ENCODE results near the gene ARHGAP29.
"Not testable (repeated sequence)": the region's sequence is repeated elsewhere in the genome, so short reads cannot be mapped to it uniquely, and the experiment has no call there.

Gene ARHGAP29

GRCh38 chr1:94169126-94169525 lies 68.3 kb downstream of the ARHGAP29 start:
- no peak overlapping the region for H3K27ac ChIP-seq (ENCODE audit: low read length)
- no CpG with 5 or more reads among the region's 3 CpGs for WGBS (ENCODE audit: insufficient coverage, insufficient read length)
- no peaks in the 10 kb centered on the region for H3K36me3 ChIP-seq (ENCODE audit: control insufficient read depth, insufficient read depth, low read length)
- H3K9me3 ChIP-seq (ENCODE audit: control insufficient read depth, insufficient read depth, low read length), result no peaks in the 10 kb centered on the region
- no peak overlapping the region for H3K4me3 ChIP-seq (ENCODE audit: low read length)
- no peaks in the 10 kb centered on the region for H3K4me1 ChIP-seq (ENCODE audit: control insufficient read depth, insufficient read depth, low read length)
- no peaks in the 10 kb centered on the region for H3K27me3 ChIP-seq (ENCODE audit: control insufficient read depth, insufficient read depth, low read length)
- DNase-seq (ENCODE audit: low read depth, low spot score), result no peak

- H3K27me3 ChIP-seq (ENCODE audit: control insufficient read depth, insufficient read depth, low read length), result no peaks in the 10 kb centered on the region
- WGBS (ENCODE audit: insufficient coverage, insufficient read length), result no CpG with 5 or more reads among the region's 5 CpGs
- no peaks in the 10 kb centered on the region for H3K4me1 ChIP-seq (ENCODE audit: control insufficient read depth, insufficient read depth, low read length)
- no peak overlapping the region for H3K4me3 ChIP-seq (ENCODE audit: low read length)
- DNase-seq (ENCODE audit: low read depth, low spot score), result no peak
- no peaks in the 10 kb centered on the region for H3K36me3 ChIP-seq (ENCODE audit: control insufficient read depth, insufficient read depth, low read length)
- no peaks in the 10 kb centered on the region for H3K9me3 ChIP-seq (ENCODE audit: control insufficient read depth, insufficient read depth, low read length)
- no peak overlapping the region for H3K27ac ChIP-seq (ENCODE audit: low read length)
These were observed 71.5 kb downstream of the ARHGAP29 start for GRCh38 chr1:94165843-94166242.

GRCh38 chr1:94164885-94165284 lies 72.5 kb downstream of the ARHGAP29 start:
- not testable (repeated sequence) for H3K36me3 ChIP-seq (ENCODE audit: control insufficient read depth, insufficient read depth, low read length); H3K4me1 ChIP-seq (ENCODE audit: control insufficient read depth, insufficient read depth, low read length); DNase-seq (ENCODE audit: low read depth, low spot score); H3K27ac ChIP-seq (ENCODE audit: low read length); H3K9me3 ChIP-seq (ENCODE audit: control insufficient read depth, insufficient read depth, low read length); H3K4me3 ChIP-seq (ENCODE audit: low read length); H3K27me3 ChIP-seq (ENCODE audit: control insufficient read depth, insufficient read depth, low read length)
- no CpG with 5 or more reads among the region's 2 CpGs for WGBS (ENCODE audit: insufficient coverage, insufficient read length)

GRCh38 chr1:94164121-94164520 lies 73.3 kb downstream of the ARHGAP29 start:
- H3K27me3 ChIP-seq (ENCODE audit: control insufficient read depth, insufficient read depth, low read length); H3K36me3 ChIP-seq (ENCODE audit: control insufficient read depth, insufficient read depth, low read length); H3K4me3 ChIP-seq (ENCODE audit: low read length); H3K4me1 ChIP-seq (ENCODE audit: control insufficient read depth, insufficient read depth, low read length); H3K27ac ChIP-seq (ENCODE audit: low read length); H3K9me3 ChIP-seq (ENCODE audit: control insufficient read depth, insufficient read depth, low read length); DNase-seq (ENCODE audit: low read depth, low spot score): not testable (repeated sequence)
- no CpG with 5 or more reads among the region's 1 CpG for WGBS (ENCODE audit: insufficient coverage, insufficient read length)

GRCh38 chr1:94163249-94163648 lies 74.1 kb downstream of the ARHGAP29 start:
- not testable (repeated sequence) for H3K4me3 ChIP-seq (ENCODE audit: low read length); DNase-seq (ENCODE audit: low read depth, low spot score); H3K27me3 ChIP-seq (ENCODE audit: control insufficient read depth, insufficient read depth, low read length); H3K27ac ChIP-seq (ENCODE audit: low read length); H3K36me3 ChIP-seq (ENCODE audit: control insufficient read depth, insufficient read depth, low read length); H3K4me1 ChIP-seq (ENCODE audit: control insufficient read depth, insufficient read depth, low read length); H3K9me3 ChIP-seq (ENCODE audit: control insufficient read depth, insufficient read depth, low read length)
- WGBS (ENCODE audit: insufficient coverage, insufficient read length), result no CpG with 5 or more reads among the region's 5 CpGs

- DNase-seq (ENCODE audit: low read depth, low spot score), result no peak
- WGBS (ENCODE audit: insufficient coverage, insufficient read length), result no CpG with 5 or more reads among the region's 4 CpGs
- Histone ChIP-seq H3K27ac (ENCODE audit: low read length) (no peak overlapping the region), H3K4me3 (ENCODE audit: low read length) (no peak overlapping the region), H3K9me3 (ENCODE audit: control insufficient read depth, insufficient read depth, low read length) (no peaks in the 10 kb centered on the region; the same call in 1 of the 2 replicates), H3K36me3 (ENCODE audit: control insufficient read depth, insufficient read depth, low read length) (no peaks in the 10 kb centered on the region), H3K27me3 (ENCODE audit: control insufficient read depth, insufficient read depth, low read length) (no peaks in the 10 kb centered on the region), H3K4me1 (ENCODE audit: control insufficient read depth, insufficient read depth, low read length) (no peaks in the 10 kb centered on the region)
These were observed 76.6 kb downstream of the ARHGAP29 start for GRCh38 chr1:94160811-94161210.

GRCh38 chr1:94156096-94156625 lies 81.2 kb downstream of the ARHGAP29 start:
- DNase-seq (ENCODE audit: low read depth, low spot score), result no peak
- no peaks in the 10 kb centered on the region for H3K27me3 ChIP-seq (ENCODE audit: control insufficient read depth, insufficient read depth, low read length)
- H3K9me3 ChIP-seq (ENCODE audit: control insufficient read depth, insufficient read depth, low read length), result no peaks in the 10 kb centered on the region; the same call in 1 of the 2 replicates
- H3K4me1 ChIP-seq (ENCODE audit: control insufficient read depth, insufficient read depth, low read length), result no peaks in the 10 kb centered on the region
- 100% methylated on average over 1 of the region's 1 CpG for WGBS (ENCODE audit: insufficient coverage, insufficient read length)
- H3K4me3 ChIP-seq (ENCODE audit: low read length), result no peak overlapping the region
- H3K27ac ChIP-seq (ENCODE audit: low read length), result no peak overlapping the region
- no peaks in the 10 kb centered on the region for H3K36me3 ChIP-seq (ENCODE audit: control insufficient read depth, insufficient read depth, low read length)

GRCh38 chr1:94154989-94155388 lies 82.4 kb downstream of the ARHGAP29 start:
- H3K9me3 ChIP-seq (ENCODE audit: control insufficient read depth, insufficient read depth, low read length), result no peaks in the 10 kb centered on the region
- no peaks in the 10 kb centered on the region for H3K4me1 ChIP-seq (ENCODE audit: control insufficient read depth, insufficient read depth, low read length)
- no peak overlapping the region for H3K27ac ChIP-seq (ENCODE audit: low read length)
- WGBS (ENCODE audit: insufficient coverage, insufficient read length), result no CpG with 5 or more reads among the region's 1 CpG
- H3K36me3 ChIP-seq (ENCODE audit: control insufficient read depth, insufficient read depth, low read length), result no peaks in the 10 kb centered on the region
- H3K27me3 ChIP-seq (ENCODE audit: control insufficient read depth, insufficient read depth, low read length), result no peaks in the 10 kb centered on the region
- DNase-seq (ENCODE audit: low read depth, low spot score), result no peak
- no peak overlapping the region for H3K4me3 ChIP-seq (ENCODE audit: low read length)

GRCh38 chr1:94153133-94153532 lies 84.3 kb downstream of the ARHGAP29 start:
- Histone ChIP-seq H3K27ac (ENCODE audit: low read length) (no peak overlapping the region), H3K27me3 (ENCODE audit: control insufficient read depth, insufficient read depth, low read length) (no peaks in the 10 kb centered on the region), H3K9me3 (ENCODE audit: control insufficient read depth, insufficient read depth, low read length) (no peaks in the 10 kb centered on the region), H3K36me3 (ENCODE audit: control insufficient read depth, insufficient read depth, low read length) (no peaks in the 10 kb centered on the region), H3K4me1 (ENCODE audit: control insufficient read depth, insufficient read depth, low read length) (no peaks in the 10 kb centered on the region), H3K4me3 (ENCODE audit: low read length) (no peak overlapping the region)
- no peak for DNase-seq (ENCODE audit: low read depth, low spot score)
- WGBS (ENCODE audit: insufficient coverage, insufficient read length), result no CpG with 5 or more reads among the region's 1 CpG

- not testable (repeated sequence) for H3K4me3 ChIP-seq (ENCODE audit: low read length); H3K27ac ChIP-seq (ENCODE audit: low read length); H3K27me3 ChIP-seq (ENCODE audit: control insufficient read depth, insufficient read depth, low read length); DNase-seq (ENCODE audit: low read depth, low spot score); H3K9me3 ChIP-seq (ENCODE audit: control insufficient read depth, insufficient read depth, low read length); H3K4me1 ChIP-seq (ENCODE audit: control insufficient read depth, insufficient read depth, low read length); H3K36me3 ChIP-seq (ENCODE audit: control insufficient read depth, insufficient read depth, low read length)
These were observed 88.2 kb downstream of the ARHGAP29 start for GRCh38 chr1:94149166-94149565.

- WGBS (ENCODE audit: insufficient coverage, insufficient read length), result no CpG with 5 or more reads among the region's 5 CpGs
- Histone ChIP-seq H3K36me3 (ENCODE audit: control insufficient read depth, insufficient read depth, low read length) (no peaks in the 10 kb centered on the region), H3K4me3 (ENCODE audit: low read length) (no peak overlapping the region), H3K4me1 (ENCODE audit: control insufficient read depth, insufficient read depth, low read length) (no peaks in the 10 kb centered on the region), H3K27ac (ENCODE audit: low read length) (no peak overlapping the region), H3K27me3 (ENCODE audit: control insufficient read depth, insufficient read depth, low read length) (no peaks in the 10 kb centered on the region), H3K9me3 (ENCODE audit: control insufficient read depth, insufficient read depth, low read length) (no peaks in the 10 kb centered on the region)
- DNase-seq (ENCODE audit: low read depth, low spot score), result no peak
These were observed 91.1 kb downstream of the ARHGAP29 start for GRCh38 chr1:94146273-94146672.

Data from iPS DF 6.9 (cell line).